PFSK-1 (cell line): Measurements from ENCODE around the gene RAB31.

Experiments
- FOXP2 ChIP-seq: optimal IDR thresholded peaks from 2 replicates; pipeline ENCODE3; 2011; ENCODE audit warnings: borderline replicate concordance, control low read depth, inconsistent platforms; ENCODE audit not compliant: insufficient read depth; ENCODE audit errors: extremely low read length, extremely low read depth
- POLR2AphosphoS5 ChIP-seq: IDR thresholded peaks from 2 replicates; pipeline ENCODE4 v1.6.1; 2012; ENCODE audit warnings: low read depth, mild to moderate bottlenecking, control low read depth, low read length, moderate library complexity
- REST ChIP-seq, 2 experiments: IDR thresholded peaks; 2 replicates each; pipeline versions ENCODE4 v1.6.1 to v1.8.0; 2011 to 2012; ENCODE audit warnings: low read depth in 2 of 2, low read length in 2 of 2, control low read depth in 1 of 2, inconsistent platforms in 1 of 2, mild to moderate bottlenecking in 1 of 2, moderate library complexity in 1 of 2; ENCODE audit not compliant: insufficient read depth in 1 of 2
- SIN3A ChIP-seq: IDR thresholded peaks from 2 replicates; pipeline ENCODE4 v1.6.1; 2012; ENCODE audit warnings: mild to moderate bottlenecking, low read length, moderate library complexity, borderline replicate concordance; ENCODE audit not compliant: insufficient read depth
- TAF1 ChIP-seq: IDR thresholded peaks from 2 replicates; pipeline ENCODE4 v1.6.1; 2012; ENCODE audit warnings: low read length, control low read depth, borderline replicate concordance; ENCODE audit not compliant: insufficient read depth

RAB31 gene

GRCh38 chr18:9715088-9715343 lies 6.9 kb downstream of the RAB31 start:
- TF ChIP-seq FOXP2 (no peak), TAF1 (no peak), SIN3A (no peak), POLR2AphosphoS5 (no peak), REST (IDR thresholded peaks at IDR 0.05; ENCODE audit: insufficient read depth in 1 of 2, low read depth in 2 of 2, low read length in 2 of 2) (no peak)

GRCh38 chr18:9715978-9716774 lies 8.1 kb downstream of the RAB31 start:
- TF ChIP-seq SIN3A (no peak), TAF1 (no peak), FOXP2 (no peak), REST (IDR thresholded peaks at IDR 0.05; ENCODE audit: insufficient read depth in 1 of 2, low read depth in 2 of 2, low read length in 2 of 2) (no peak), POLR2AphosphoS5 (no peak)

GRCh38 chr18:9716780-9717563 lies 8.9 kb downstream of the RAB31 start:
- no peak for TF ChIP-seq SIN3A
- no peak for TF ChIP-seq FOXP2
- no peak for TF ChIP-seq POLR2AphosphoS5
- TF ChIP-seq REST (IDR thresholded peaks at IDR 0.05; ENCODE audit: insufficient read depth in 1 of 2, low read depth in 2 of 2, low read length in 2 of 2): no peak

DNA sequence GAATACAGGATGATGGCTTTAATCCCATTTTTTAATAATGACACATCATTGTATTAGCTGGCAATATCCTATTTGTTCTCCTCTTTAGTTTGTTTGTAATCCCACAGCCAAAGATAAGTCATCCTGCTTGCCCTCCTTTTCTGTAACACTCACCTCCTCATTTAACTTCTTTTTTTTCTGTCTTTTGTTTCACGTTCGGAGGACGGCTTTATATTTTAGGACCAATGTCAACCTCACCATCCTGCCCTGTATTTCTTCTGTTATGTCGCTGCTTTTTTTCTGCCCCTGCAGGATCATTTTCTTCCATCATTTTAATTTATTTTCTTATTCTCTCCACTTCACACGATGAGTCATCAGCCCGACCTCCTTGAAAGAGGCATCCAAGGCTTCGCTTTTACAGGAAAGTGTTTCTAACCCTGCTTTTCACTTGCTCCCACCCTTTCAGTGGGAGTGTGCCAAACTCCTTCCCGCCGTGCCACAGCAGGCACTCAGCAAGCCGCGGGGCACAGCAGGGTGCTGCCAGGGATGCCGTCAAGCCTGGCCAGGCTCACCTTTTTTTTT lies 11.4 kb downstream of the RAB31 start:
- TF ChIP-seq POLR2AphosphoS5 (no peak), SIN3A (no peak), REST (IDR thresholded peaks at IDR 0.05; ENCODE audit: insufficient read depth in 1 of 2, low read depth in 2 of 2, low read length in 2 of 2) (no peak), FOXP2 (no peak), TAF1 (no peak)
